Measurements from ENCODE around the gene MRTFB. TPM values are rescaled to one million over a fixed set of nuclear protein-coding genes. Genes with fewer than 3 reads are reported as not detected.

Gene MRTFB
- total and polyA plus RNA-seq, 2 experiments from 2014 or later = 13.9 to 22.2 TPM

DNA sequence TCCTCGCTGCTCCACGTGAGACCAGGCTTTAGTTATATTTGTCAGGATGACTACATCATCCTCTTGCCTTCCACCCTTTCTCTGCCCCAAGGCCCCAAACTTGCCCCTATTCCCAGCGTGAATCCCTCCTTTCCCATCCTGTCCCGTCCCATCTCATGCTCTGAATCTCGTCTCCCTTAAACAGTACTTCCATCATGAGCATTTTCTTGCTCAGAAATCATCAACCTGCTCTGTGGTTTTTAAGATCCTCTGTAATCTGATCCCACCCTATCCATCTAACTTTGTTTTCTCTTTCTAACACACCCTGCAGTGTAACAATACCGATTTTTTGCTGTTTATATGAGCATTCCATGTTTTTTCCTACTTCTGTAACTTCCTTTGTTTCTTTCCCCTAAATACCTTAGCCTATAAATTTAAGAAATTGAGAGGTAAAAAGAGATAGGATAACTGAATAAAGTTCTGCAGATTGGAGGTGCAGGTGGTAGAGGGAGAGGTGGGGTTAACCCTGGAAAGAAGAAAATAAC, 39.7 kb downstream of the MRTFB start (continued):
- TF ChIP-seq ZNF462 (CRISPR knock-in tag; IDR thresholded peaks at IDR 0.05) (no peak), JUNB (IDR thresholded peaks at IDR 0.05; ENCODE audit: unreplicated experiment) (no peak), NANOG (IDR thresholded peaks at IDR 0.05; ENCODE audit: borderline replicate concordance) (no peak), ZNF114 (CRISPR knock-in tag; IDR thresholded peaks at IDR 0.05) (no peak)
- TF ChIP-seq, protein P1, sequence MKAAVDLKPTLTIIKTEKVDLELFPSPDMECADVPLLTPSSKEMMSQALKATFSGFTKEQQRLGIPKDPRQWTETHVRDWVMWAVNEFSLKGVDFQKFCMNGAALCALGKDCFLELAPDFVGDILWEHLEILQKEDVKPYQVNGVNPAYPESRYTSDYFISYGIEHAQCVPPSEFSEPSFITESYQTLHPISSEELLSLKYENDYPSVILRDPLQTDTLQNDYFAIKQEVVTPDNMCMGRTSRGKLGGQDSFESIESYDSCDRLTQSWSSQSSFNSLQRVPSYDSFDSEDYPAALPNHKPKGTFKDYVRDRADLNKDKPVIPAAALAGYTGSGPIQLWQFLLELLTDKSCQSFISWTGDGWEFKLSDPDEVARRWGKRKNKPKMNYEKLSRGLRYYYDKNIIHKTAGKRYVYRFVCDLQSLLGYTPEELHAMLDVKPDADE (IDR thresholded peaks at IDR 0.05) = no peak

GRCh38 chr16:14111713-14112538, 40.8 kb downstream of the MRTFB start:
- Histone ChIP-seq H3K4me1 (ENCODE audit: insufficient read depth) (peaks cover 14% of the 10 kb centered on the region), H3K27ac (ENCODE audit: low read depth) (no peak overlapping the region), H3K9me2 (ENCODE audit: insufficient read depth) (no peaks in the 10 kb centered on the region), H3K4me3 (no peak overlapping the region), H3K4me2 (no peak overlapping the region), H3K79me2 (replicated peaks; ENCODE audit: insufficient read depth) (peaks cover 65% of the 10 kb centered on the region), H3K36me3 (ENCODE audit: insufficient read depth) (no peaks in the 10 kb centered on the region), H3K27me3 (ENCODE audit: insufficient read depth) (no peaks in the 10 kb centered on the region), H4K20me1 (replicated peaks; ENCODE audit: insufficient read depth) (peaks cover 16% of the 10 kb centered on the region), H2AFZ (no peak overlapping the region), H3F3A (replicated peaks; ENCODE audit: low read depth) (no peaks in the 10 kb centered on the region)
- no peak overlapping the region for H3K4me3 Mint-ChIP-seq
- DNase-seq (ENCODE audit: low spot score) (no peak), ATAC-seq (peak; percentile 18; the same call in 2 of the 3 replicates)
- H3K9me3 Mint-ChIP-seq = no peaks in the 10 kb centered on the region
- H3K27ac Mint-ChIP-seq = peak overlapping the region; percentile 33; the same call in 1 of the 2 replicates
- peaks cover 25% of the 10 kb centered on the region for H3K4me1 Mint-ChIP-seq
- no peaks in the 10 kb centered on the region for H3K27me3 Mint-ChIP-seq (ENCODE audit: insufficient read depth, low read depth, poor library complexity)
- H3K36me3 Mint-ChIP-seq (ENCODE audit: low read depth) = no peaks in the 10 kb centered on the region
- TF ChIP-seq NANOG (IDR thresholded peaks at IDR 0.05; ENCODE audit: borderline replicate concordance) (no peak), POLR2AphosphoS5 (IDR thresholded peaks at IDR 0.05; ENCODE audit: low read depth) (no peak), ZNF114 (CRISPR knock-in tag; IDR thresholded peaks at IDR 0.05) (no peak), ZNF331 (CRISPR knock-in tag; IDR thresholded peaks at IDR 0.05; ENCODE audit: low read depth) (no peak)
- TF ChIP-seq, protein P1 (IDR thresholded peaks at IDR 0.05) = no peak
